IMR-90 (cell line): Measurements from ENCODE around the gene ACYP2. TPM values are rescaled to one million over a fixed set of nuclear protein-coding genes. Genes with fewer than 3 reads are reported as not detected.

Experiments used
- ATAC-seq: fragments of 200-7000 bp; cut with Tn5 transposase; 2 replicates; pipeline ENCODE4 v1.9.1; 2020; ENCODE audit warnings: low read depth, mild to moderate bottlenecking, moderate library complexity
- BruUV-seq: library from RNA; stranded (reverse); fragments of 400-500 nt; replicated peaks from 2 replicates; lab custom pipeline; 2021; lab: Mats Ljungman, UMichigan
- CTCF ChIA-PET: fragments of 300-600 bp; formaldehyde crosslinking; extraction: SDS; loops from one replicate; lab custom pipeline; 2021; ENCODE audit warnings: antibody characterized with exemption; lab: Yijun Ruan, JAX
- POLR2A ChIA-PET: fragments of 300-600 bp; sonication (Branson Sonifier 250); formaldehyde crosslinking; loops from one replicate; lab custom pipeline; 2022; ENCODE audit warnings: antibody characterized with exemption; ENCODE audit not compliant: unreplicated experiment; lab: Charles Lee
- DNase-seq: peaks from one replicate; pipeline ENCODE4 v3.0.0; 2013
- H2AFZ ChIP-seq: replicated peaks from 2 replicates; pipeline ENCODE3; 2013; ENCODE audit warnings: low read length, mild to moderate bottlenecking; ENCODE audit not compliant: poor library complexity
- H2AK5ac ChIP-seq: 2 replicates; pipeline ENCODE4 v1.6.1; 2013; ENCODE audit warnings: low read depth, low read length, inconsistent platforms
- H2AK9ac ChIP-seq: replicated peaks from 2 replicates; pipeline ENCODE3; 2013; ENCODE audit warnings: mild to moderate bottlenecking, low read depth, low read length, moderate library complexity; ENCODE audit not compliant: poor library complexity
- H2BK120ac ChIP-seq: 2 replicates; pipeline ENCODE4 v1.6.1; 2013; ENCODE audit warnings: low read depth, low read length, inconsistent platforms
- H2BK15ac ChIP-seq: 3 replicates; pipeline ENCODE4 v1.6.1; 2013; ENCODE audit warnings: low read depth, low read length, inconsistent platforms
- H2BK20ac ChIP-seq: 2 replicates; pipeline ENCODE4 v1.6.1; 2013; ENCODE audit warnings: low read depth, mild to moderate bottlenecking, inconsistent platforms, low read length, moderate library complexity
- H2BK5ac ChIP-seq: 2 replicates; pipeline ENCODE4 v1.6.1; 2013; ENCODE audit warnings: mild to moderate bottlenecking, low read depth, low read length, inconsistent platforms; ENCODE audit not compliant: poor library complexity, severe bottlenecking
- H3K14ac ChIP-seq: replicated peaks from 2 replicates; pipeline ENCODE4 v1.6.1; 2013; ENCODE audit warnings: low read depth, low read length, inconsistent platforms
- H3K18ac ChIP-seq: 2 replicates; pipeline ENCODE4 v1.6.1; 2013; ENCODE audit warnings: low read depth, low read length, control low read depth
- H3K23ac ChIP-seq: 2 replicates; pipeline ENCODE4 v1.6.1; 2013; ENCODE audit warnings: low read depth, low read length, inconsistent platforms
- H3K27ac ChIP-seq: 2 replicates; pipeline ENCODE4 v1.5.1; 2013; ENCODE audit warnings: mild to moderate bottlenecking, control low read depth, low read length; ENCODE audit not compliant: insufficient read depth
- H3K27me3 ChIP-seq: 2 replicates; pipeline ENCODE4 v1.6.1; 2013; ENCODE audit warnings: low read length; ENCODE audit not compliant: control insufficient read depth, insufficient read depth
- H3K36me3 ChIP-seq: 2 replicates; pipeline ENCODE4 v1.6.1; 2013; ENCODE audit warnings: low read length, mixed read lengths; ENCODE audit not compliant: control insufficient read depth, insufficient read depth
- H3K4ac ChIP-seq: 2 replicates; pipeline ENCODE4 v1.6.1; 2013; ENCODE audit warnings: low read depth, low read length, inconsistent platforms
- H3K4me1 ChIP-seq: 2 replicates; pipeline ENCODE4 v1.6.1; 2013; ENCODE audit warnings: low read length, mixed read lengths; ENCODE audit not compliant: control insufficient read depth, insufficient read depth
- H3K4me2 ChIP-seq: 2 replicates; pipeline ENCODE4 v1.6.1; 2013; ENCODE audit warnings: low read depth, mild to moderate bottlenecking, control low read depth, low read length, moderate library complexity
- H3K4me3 ChIP-seq: 2 replicates; pipeline ENCODE4 v1.5.1; 2013; ENCODE audit warnings: low read depth, mild to moderate bottlenecking, control low read depth, low read length, moderate library complexity; ENCODE audit not compliant: insufficient read depth
- H3K56ac ChIP-seq: 2 replicates; pipeline ENCODE4 v1.6.1; 2013; ENCODE audit warnings: low read length, inconsistent platforms; ENCODE audit not compliant: insufficient read depth; ENCODE audit errors: extremely low read depth
- H3K79me1 ChIP-seq, 2 experiments: 2 replicates each; pipeline ENCODE4 v1.6.1; 2013; ENCODE audit warnings: low read length in 2 of 2, inconsistent platforms in 1 of 2, low read depth in 1 of 2
- H3K9ac ChIP-seq: 2 replicates; pipeline ENCODE4 v1.6.1; 2013; ENCODE audit warnings: low read depth, low read length, control low read depth
- H3K9me1 ChIP-seq: 2 replicates; pipeline ENCODE4 v1.6.1; 2013; ENCODE audit warnings: low read length, inconsistent platforms; ENCODE audit not compliant: insufficient read depth
- H3K9me3 ChIP-seq: 2 replicates; pipeline ENCODE4 v1.6.1; 2013; ENCODE audit warnings: low read length; ENCODE audit not compliant: control insufficient read depth, insufficient read depth
- H4K20me1 ChIP-seq: 2 replicates; pipeline ENCODE4 v1.6.1; 2013; ENCODE audit warnings: low read length, inconsistent platforms; ENCODE audit not compliant: insufficient read depth
- H4K5ac ChIP-seq: 2 replicates; pipeline ENCODE4 v1.6.1; 2013; ENCODE audit warnings: mild to moderate bottlenecking, low read depth, low read length, control low read depth
- H4K8ac ChIP-seq, 2 experiments: 2 replicates each; pipeline ENCODE4 v1.6.1; 2013; ENCODE audit warnings: low read depth in 2 of 2, low read length in 2 of 2, control low read depth in 1 of 2, inconsistent platforms in 1 of 2
- H4K91ac ChIP-seq: 2 replicates; pipeline ENCODE4 v1.6.1; 2013; ENCODE audit warnings: low read depth, low read length, inconsistent platforms; ENCODE audit not compliant: insufficient read depth
- CHD1 ChIP-seq: IDR thresholded peaks from 2 replicates; pipeline ENCODE4 v1.6.1; 2012; ENCODE audit warnings: low read depth, low read length, improper control_type of control experiment
- NFE2L2 ChIP-seq: fragments of 150-350 bp; IDR thresholded peaks from 2 replicates; pipeline ENCODE4 v1.6.1; 2016; ENCODE audit warnings: low read depth, mild to moderate bottlenecking, low read length
- WGBS, 2 experiments: methylation state at CpG; one replicate each; pipeline versions ENCODE4 v1.1.5 to v1.1.7; 2013; ENCODE audit warnings: missing lambda C conversion rate in 2 of 2; ENCODE audit not compliant: insufficient read length in 1 of 2; ENCODE audit errors: extremely low coverage in 2 of 2; 5-methylcytosine and 5-hydroxymethylcytosine counted together
- dilution Hi-C: fragments of 300-500 bp; cut with HindIII; formaldehyde crosslinking; loops from one replicate; pipeline ENCODE4 v1.14.3; 2018; ENCODE audit warnings: low sequenced_read_pairs; ENCODE audit not compliant: unreplicated experiment
- in situ Hi-C: fragments of 300-500 bp; cut with MboI; formaldehyde crosslinking; loops from 3 replicates; pipeline ENCODE4 v1.14.3; 2019; ENCODE audit warnings: low sequenced_read_pairs, inconsistent platforms, mixed read lengths
- intact Hi-C: fragments of 100-400 bp; cut with micrococcal nuclease; formaldehyde crosslinking; loops from 2 replicates; pipeline ENCODE4 v1.10.0; 2022
- polyA plus RNA-seq, 3 experiments: library from polyadenylated mRNA; depleted of rRNA; stranded (reverse); fragments of >200 nt; gene quantifications; 2 replicates each; pipeline ENCODE4 v1.2.3, GENCODE V29; 2012; ENCODE audit warnings: low replicate concordance in 1 of 3
- total RNA-seq: library from RNA; depleted of rRNA; stranded (reverse); fragments of >200 nt; gene quantifications from 2 replicates; pipeline ENCODE4 v1.2.3, GENCODE V29; 2012
- TF ChIP-seq, protein P1 (sequence below): fragments of 150-350 bp; IDR thresholded peaks from 2 replicates; pipeline ENCODE4 v1.6.1; 2016; ENCODE audit warnings: low read depth, mild to moderate bottlenecking, low read length, moderate library complexity, borderline replicate concordance

Gene ACYP2
- total and polyA plus RNA-seq, 2 of the 4 experiments (the other 2 are of a cell fraction): 3.9 to 7.4 TPM

DNA sequence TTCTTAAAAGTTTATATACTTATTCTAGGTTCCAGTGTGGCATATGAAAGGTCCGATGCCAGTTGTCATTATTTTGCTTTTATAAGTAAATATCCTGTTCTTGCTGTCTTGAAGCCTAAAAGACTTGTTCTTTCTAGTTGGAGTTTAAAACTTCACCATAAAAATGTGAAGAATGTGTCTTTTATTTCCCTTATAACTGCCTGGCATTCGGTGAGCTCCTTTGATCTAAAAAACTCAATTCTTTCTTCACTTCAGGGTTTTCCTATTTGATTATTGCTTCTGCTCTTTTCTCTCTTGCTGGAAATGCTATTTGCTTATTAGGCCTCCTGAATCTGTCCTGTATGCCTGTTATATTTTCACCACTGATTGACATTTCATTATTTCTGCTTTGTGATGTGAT, 89.1 kb downstream of the ACYP2 start:
- no peak overlapping the region for H2BK20ac ChIP-seq
- TF ChIP-seq NFE2L2 (no peak), CHD1 (no peak)
- TF ChIP-seq, protein P1, sequence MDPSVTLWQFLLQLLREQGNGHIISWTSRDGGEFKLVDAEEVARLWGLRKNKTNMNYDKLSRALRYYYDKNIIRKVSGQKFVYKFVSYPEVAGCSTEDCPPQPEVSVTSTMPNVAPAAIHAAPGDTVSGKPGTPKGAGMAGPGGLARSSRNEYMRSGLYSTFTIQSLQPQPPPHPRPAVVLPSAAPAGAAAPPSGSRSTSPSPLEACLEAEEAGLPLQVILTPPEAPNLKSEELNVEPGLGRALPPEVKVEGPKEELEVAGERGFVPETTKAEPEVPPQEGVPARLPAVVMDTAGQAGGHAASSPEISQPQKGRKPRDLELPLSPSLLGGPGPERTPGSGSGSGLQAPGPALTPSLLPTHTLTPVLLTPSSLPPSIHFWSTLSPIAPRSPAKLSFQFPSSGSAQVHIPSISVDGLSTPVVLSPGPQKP: no peak
- H3K27me3 ChIP-seq: no peaks in the 10 kb centered on the region
- H2BK5ac ChIP-seq: no peak overlapping the region
- H4K8ac ChIP-seq: no peak overlapping the region
- no peak for ATAC-seq
- no peak overlapping the region for H2AK9ac ChIP-seq
- no peak overlapping the region for H3K4me3 ChIP-seq
- no peak overlapping the region for H3K27ac ChIP-seq
- no peak overlapping the region for H3K14ac ChIP-seq
- no peak overlapping the region for H3K18ac ChIP-seq
- dilution Hi-C loops (no loop called here), intact Hi-C loops (loop anchor here (10.0 kb wide), 1 partner anchor 320 kb away; no protein-coding TSS in a partner anchor), in situ Hi-C loops (no loop called here)
- no peak overlapping the region for H4K5ac ChIP-seq
- H3K9me1 ChIP-seq: no peaks in the 10 kb centered on the region
- DNase-seq: no peak
- no peaks in the 10 kb centered on the region for H3K9me3 ChIP-seq
- no CpG with 5 or more reads among the region's 2 CpGs for WGBS, 2 experiments
- BruUV-seq: no TSS peak
- POLR2A ChIA-PET: no interaction called here
- H3K36me3 ChIP-seq: no peaks in the 10 kb centered on the region
- H3K79me1 ChIP-seq: no peaks in the 10 kb centered on the region
- H3K4me2 ChIP-seq: no peak overlapping the region
- no peak overlapping the region for H3K23ac ChIP-seq
- no peak overlapping the region for H2AFZ ChIP-seq
- no peaks in the 10 kb centered on the region for H4K20me1 ChIP-seq
- H3K4me1 ChIP-seq: peaks cover 5% of the 10 kb centered on the region; the same call in 1 of the 2 replicates
- H2BK15ac ChIP-seq: no peak overlapping the region
- H4K91ac ChIP-seq: no peak overlapping the region
- no peak overlapping the region for H2AK5ac ChIP-seq
- H3K4ac ChIP-seq: no peak overlapping the region
- CTCF ChIA-PET: no interaction called here
- H3K56ac ChIP-seq: no peak overlapping the region
- no peak overlapping the region for H3K9ac ChIP-seq
- no peak overlapping the region for H2BK120ac ChIP-seq
